CD1c-positive myeloid dendritic cell (primary cell): ENCODE measurements around the gene ADGRA3.

Experiments
- DNase-seq: peaks from one replicate; pipeline ENCODE4 v3.0.0-alpha.2; 2016; ENCODE audit errors: extremely low spot score

The ADGRA3 gene

DNA sequence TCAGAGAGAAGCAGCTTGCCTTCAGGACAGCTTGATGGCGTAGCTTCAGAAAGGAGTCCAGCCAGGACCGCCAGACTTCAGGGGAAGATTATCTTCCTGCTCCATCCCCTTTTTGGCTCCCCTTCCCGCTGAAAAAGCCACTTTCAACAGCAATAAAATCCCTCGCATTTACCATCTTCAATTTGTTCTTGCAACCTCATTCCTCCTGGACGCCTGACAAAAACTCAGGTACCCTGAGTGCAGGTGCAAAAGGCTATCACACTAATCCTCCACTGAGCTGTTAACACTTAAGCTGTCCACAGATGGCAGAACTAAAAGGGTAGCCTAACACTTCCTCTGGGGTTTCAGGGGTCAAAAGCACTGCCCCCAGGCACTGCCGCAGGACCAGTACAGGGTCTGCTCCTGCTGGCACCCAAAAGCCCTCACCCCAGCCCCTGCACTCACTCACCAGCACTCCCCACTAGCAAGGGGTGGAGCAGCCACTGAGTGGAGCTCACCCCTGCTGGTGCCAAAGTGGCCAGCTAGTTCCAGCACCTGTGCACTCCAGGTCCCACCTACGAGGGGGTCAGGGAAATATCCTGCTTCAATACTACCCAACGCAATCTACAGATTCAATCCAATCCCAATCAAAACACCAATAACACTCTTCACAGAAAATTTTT, 145.8 kb downstream of the ADGRA3 start:
- no peak for DNase-seq

DNA sequence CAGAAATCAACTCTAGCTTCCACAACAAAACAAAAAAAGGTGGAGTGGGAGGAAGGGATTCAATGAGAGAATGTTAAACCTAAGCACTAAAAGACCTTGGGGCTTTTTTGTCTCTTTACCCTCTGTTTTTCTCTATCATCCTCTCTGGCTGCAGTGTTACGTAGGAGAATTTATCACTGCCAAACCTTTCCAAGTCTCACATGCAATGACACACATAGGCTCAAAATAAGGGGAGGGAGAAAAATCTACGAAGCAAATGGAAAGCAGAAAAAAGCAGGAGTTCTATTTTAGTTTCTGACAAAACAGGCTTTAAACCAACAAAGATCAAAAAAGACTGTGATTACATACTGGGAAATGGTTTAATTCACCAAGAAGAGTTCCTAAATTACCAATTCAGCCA, 152.1 kb downstream of the ADGRA3 start:
- no peak for DNase-seq

- DNase-seq, result no peak
These were observed 152.8 kb downstream of the ADGRA3 start for GRCh38 chr4:22363036-22363435.

DNA sequence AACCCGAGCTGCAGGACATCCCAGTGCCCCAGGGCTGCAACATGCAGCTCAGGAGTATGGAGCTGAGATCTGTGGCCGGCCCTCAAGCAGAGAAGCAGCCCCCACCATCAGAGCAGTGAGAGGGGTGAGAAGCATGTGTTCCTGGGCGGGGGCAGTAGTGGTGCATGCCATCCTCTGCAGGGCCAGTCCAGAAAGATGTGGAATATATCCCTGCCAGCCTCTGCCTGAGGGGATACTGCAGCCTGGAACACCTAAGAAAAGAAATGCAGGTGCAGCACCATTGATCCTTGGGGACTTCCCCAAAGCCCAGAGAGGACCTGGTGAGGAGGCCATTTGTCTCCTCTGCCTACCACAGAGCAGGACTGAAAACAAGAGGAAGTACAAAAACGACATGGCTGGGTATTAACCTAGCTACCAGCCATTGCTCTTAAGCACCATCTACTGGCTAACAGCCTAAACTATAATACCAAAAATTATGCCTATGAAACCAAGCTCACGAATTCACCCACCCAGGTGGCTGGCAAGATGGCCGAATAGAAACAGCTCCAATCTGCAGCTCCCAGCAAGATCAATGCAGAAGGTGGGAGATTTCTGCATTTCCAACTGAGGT, 158.8 kb downstream of the ADGRA3 start:
- DNase-seq, result no peak

DNA sequence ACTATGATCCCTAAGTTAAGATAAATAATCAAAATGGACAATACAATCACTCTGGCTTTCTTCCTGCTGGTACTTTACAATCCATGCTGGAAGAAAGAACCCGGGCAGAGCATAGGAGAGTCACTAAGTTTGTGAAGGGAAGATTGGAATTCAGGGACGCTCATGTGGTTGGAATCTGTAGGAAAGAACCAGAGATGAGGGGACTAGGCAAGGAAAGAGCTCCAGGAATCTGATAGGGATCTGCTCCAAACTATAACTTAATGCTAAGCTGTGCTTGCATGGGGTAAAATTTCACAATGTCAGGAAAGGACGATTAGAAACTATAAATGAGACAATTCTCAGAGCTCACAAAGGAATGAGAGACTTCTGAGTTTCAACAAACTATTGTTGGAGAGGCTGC, 167.5 kb downstream of the ADGRA3 start:
- no peak for DNase-seq

- no peak for DNase-seq
These were observed 170.2 kb downstream of the ADGRA3 start for GRCh38 chr4:22345678-22346077.

- DNase-seq, result no peak
These were observed 170.8 kb downstream of the ADGRA3 start for GRCh38 chr4:22345055-22345454.

DNA sequence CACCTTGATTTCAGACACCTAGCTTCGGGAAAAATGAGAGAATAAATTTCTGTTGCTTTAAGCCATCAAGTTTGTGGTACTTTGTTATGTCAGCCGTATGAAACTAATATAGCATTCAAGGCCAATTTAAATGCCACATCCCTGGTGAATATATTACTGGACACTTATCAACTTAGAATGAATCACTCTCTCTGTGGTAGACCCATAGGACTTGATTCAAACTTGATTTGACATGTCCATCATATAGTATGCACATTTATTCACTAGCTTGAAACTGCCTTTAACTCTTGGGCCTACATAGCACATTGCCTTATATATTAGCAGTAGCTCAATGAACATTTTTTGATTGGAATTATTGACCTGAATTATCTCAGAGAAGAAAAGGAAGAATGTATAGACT, 172.3 kb downstream of the ADGRA3 start:
- DNase-seq, result no peak

GRCh38 chr4:22339491-22339890, 176.4 kb downstream of the ADGRA3 start:
- no peak for DNase-seq

DNA sequence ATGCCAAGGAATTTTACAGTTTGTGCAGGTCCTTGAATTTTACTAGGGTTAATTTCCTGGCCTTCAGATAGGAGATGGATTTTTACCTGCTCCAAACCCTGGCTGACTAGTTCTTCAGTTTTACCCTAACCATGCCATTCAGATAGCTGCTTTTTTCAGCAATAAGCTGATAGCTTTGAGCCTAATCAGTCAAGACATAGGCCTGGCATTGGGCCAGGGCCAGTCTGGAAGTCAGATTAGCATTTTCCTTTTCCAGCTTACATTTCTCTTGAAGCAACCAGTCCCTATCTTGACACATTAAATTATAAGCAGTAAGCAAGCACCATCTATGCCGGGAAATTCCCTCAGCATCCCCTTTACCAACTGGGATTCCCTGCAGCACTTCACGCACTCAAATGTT, 177.1 kb downstream of the ADGRA3 start:
- DNase-seq, result no peak
